ENCODE results near the gene RB1. TPM values are rescaled to one million over a fixed set of nuclear protein-coding genes. Genes with fewer than 3 reads are reported as not detected.

RB1 gene
- polyA plus RNA-seq, 2 of the 4 experiments (the other 2 are of a cell fraction), result 17.7 to 22.2 TPM

DNA sequence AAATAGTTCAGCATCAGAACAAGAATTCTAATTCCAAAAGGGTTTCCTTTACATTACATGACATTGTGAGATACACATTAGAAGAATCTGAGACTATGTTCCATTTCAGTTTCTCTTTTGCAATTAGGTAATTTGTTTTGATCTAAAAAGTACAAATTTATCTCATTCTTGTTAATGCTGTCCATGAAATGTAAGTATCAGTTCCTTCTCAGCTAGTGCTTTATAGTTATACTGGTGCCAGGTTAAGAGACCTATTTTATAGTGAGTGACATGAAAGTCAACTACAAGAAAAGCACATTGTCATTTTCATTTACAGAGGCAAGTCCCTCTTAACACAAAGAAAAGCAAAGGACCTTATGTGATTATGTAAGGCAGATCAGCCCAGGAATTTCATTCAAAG is 185.4 kb downstream of the RB1 start:
- no peaks in the 10 kb centered on the region for H3K9me3 ChIP-seq
- no peak for DNase-seq (ENCODE audit: low read depth in 1 of 2, low spot score in 1 of 2)
- H3K4me2 ChIP-seq, result no peak overlapping the region
- H3K4me1 ChIP-seq, result no peaks in the 10 kb centered on the region
- TF ChIP-seq MAFK (IDR thresholded peaks at IDR 0.05; ENCODE audit: partially characterized antibody), result no peak
- TF ChIP-seq, protein P1, sequence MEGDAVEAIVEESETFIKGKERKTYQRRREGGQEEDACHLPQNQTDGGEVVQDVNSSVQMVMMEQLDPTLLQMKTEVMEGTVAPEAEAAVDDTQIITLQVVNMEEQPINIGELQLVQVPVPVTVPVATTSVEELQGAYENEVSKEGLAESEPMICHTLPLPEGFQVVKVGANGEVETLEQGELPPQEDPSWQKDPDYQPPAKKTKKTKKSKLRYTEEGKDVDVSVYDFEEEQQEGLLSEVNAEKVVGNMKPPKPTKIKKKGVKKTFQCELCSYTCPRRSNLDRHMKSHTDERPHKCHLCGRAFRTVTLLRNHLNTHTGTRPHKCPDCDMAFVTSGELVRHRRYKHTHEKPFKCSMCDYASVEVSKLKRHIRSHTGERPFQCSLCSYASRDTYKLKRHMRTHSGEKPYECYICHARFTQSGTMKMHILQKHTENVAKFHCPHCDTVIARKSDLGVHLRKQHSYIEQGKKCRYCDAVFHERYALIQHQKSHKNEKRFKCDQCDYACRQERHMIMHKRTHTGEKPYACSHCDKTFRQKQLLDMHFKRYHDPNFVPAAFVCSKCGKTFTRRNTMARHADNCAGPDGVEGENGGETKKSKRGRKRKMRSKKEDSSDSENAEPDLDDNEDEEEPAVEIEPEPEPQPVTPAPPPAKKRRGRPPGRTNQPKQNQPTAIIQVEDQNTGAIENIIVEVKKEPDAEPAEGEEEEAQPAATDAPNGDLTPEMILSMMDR (IDR thresholded peaks at IDR 0.05), result no peak
- no peak for TF ChIP-seq HEYL (CRISPR knock-in tag; IDR thresholded peaks at IDR 0.05)
- TF ChIP-seq MYC (IDR thresholded peaks at IDR 0.05; ENCODE audit: borderline replicate concordance, low read length), result no peak
- no peak for TF ChIP-seq TFCP2L1 (CRISPR knock-in tag; IDR thresholded peaks at IDR 0.05)
- TF ChIP-seq FOXS1 (CRISPR knock-in tag; IDR thresholded peaks at IDR 0.05), result no peak
- CTCF ChIA-PET, result no interaction called here
- no peak for ATAC-seq
- POLR2A ChIA-PET, result no interaction called here
- no peak overlapping the region for H3K4me3 ChIP-seq
- H3K27ac ChIP-seq, result no peak overlapping the region
- FAIRE-seq, result no peak

- no peak overlapping the region for H3K4me3 ChIP-seq
Observed at GRCh38 chr13:48489666-48490065, 186.1 kb downstream of the RB1 start.

GRCh38 chr13:48490241-48490640 is 186.7 kb downstream of the RB1 start:
- TF ChIP-seq BHLHE40 (IDR thresholded peaks at IDR 0.05; ENCODE audit: low read depth, low read length), result no peak
- TF ChIP-seq SREBF2 (IDR thresholded peaks at IDR 0.05), result no peak
- TF ChIP-seq NPAS2 (CRISPR knock-in tag; IDR thresholded peaks at IDR 0.05; ENCODE audit: borderline replicate concordance), result no peak
- no peak for TF ChIP-seq CHD4 (IDR thresholded peaks at IDR 0.05; ENCODE audit: borderline replicate concordance)
- TF ChIP-seq, protein P1 (IDR thresholded peaks at IDR 0.05), result no peak
- TF ChIP-seq PHF8 (IDR thresholded peaks at IDR 0.05; ENCODE audit: borderline replicate concordance, low read depth), result no peak
- no peak for TF ChIP-seq RARB (CRISPR knock-in tag; IDR thresholded peaks at IDR 0.05)
- TF ChIP-seq CHD2 (IDR thresholded peaks at IDR 0.05; ENCODE audit: low read length, partially characterized antibody), result no peak
- no peak for TF ChIP-seq SMC3 (IDR thresholded peaks at IDR 0.05)
- no peak for TF ChIP-seq KDM1A (IDR thresholded peaks at IDR 0.05; ENCODE audit: low read depth)
- no peak for TF ChIP-seq EHF (CRISPR knock-in tag; IDR thresholded peaks at IDR 0.05)
- no peak for TF ChIP-seq CBX8 (IDR thresholded peaks at IDR 0.05)
- no peak for TF ChIP-seq GATA3 (IDR thresholded peaks at IDR 0.05; ENCODE audit: borderline replicate concordance)
- TF ChIP-seq HOXB5 (CRISPR knock-in tag; IDR thresholded peaks at IDR 0.05), result no peak
- CTCF ChIA-PET, result no interaction called here
- Histone ChIP-seq H3K4me3 (no peak overlapping the region), H3K4me2 (no peak overlapping the region), H3K27ac (no peak overlapping the region), H3K4me1 (no peaks in the 10 kb centered on the region), H3K9me3 (no peaks in the 10 kb centered on the region)
- FAIRE-seq, result no peak
- WGBS (ENCODE audit: missing lambda C conversion rate), result 83% methylated on average over 3 of the region's 3 CpGs
- no peak for ATAC-seq
- POLR2A ChIA-PET, result no interaction called here
- no peak for DNase-seq (ENCODE audit: low read depth in 1 of 2, low spot score in 1 of 2)

More at GRCh38 chr13:48489666-48490065, 186.1 kb downstream of the RB1 start:
- ATAC-seq (no peak), DNase-seq (ENCODE audit: low read depth in 1 of 2, low spot score in 1 of 2) (no peak), FAIRE-seq (no peak)
- no peak overlapping the region for H3K27ac ChIP-seq
- TF ChIP-seq HES2 (IDR thresholded peaks at IDR 0.05), result no peak
- TF ChIP-seq, protein P2, sequence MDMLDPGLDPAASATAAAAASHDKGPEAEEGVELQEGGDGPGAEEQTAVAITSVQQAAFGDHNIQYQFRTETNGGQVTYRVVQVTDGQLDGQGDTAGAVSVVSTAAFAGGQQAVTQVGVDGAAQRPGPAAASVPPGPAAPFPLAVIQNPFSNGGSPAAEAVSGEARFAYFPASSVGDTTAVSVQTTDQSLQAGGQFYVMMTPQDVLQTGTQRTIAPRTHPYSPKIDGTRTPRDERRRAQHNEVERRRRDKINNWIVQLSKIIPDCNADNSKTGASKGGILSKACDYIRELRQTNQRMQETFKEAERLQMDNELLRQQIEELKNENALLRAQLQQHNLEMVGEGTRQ (IDR thresholded peaks at IDR 0.05), result no peak
- TF ChIP-seq, protein P3, sequence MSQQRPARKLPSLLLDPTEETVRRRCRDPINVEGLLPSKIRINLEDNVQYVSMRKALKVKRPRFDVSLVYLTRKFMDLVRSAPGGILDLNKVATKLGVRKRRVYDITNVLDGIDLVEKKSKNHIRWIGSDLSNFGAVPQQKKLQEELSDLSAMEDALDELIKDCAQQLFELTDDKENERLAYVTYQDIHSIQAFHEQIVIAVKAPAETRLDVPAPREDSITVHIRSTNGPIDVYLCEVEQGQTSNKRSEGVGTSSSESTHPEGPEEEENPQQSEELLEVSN (IDR thresholded peaks at IDR 0.05; ENCODE audit: borderline replicate concordance, low read depth), result no peak
- no peak for TF ChIP-seq HMGXB4 (CRISPR knock-in tag; IDR thresholded peaks at IDR 0.05; ENCODE audit: borderline replicate concordance)
- CTCF ChIA-PET, result no interaction called here
- POLR2A ChIA-PET, result no interaction called here
- no peak overlapping the region for H3K4me2 ChIP-seq
- H3K9me3 ChIP-seq, result no peaks in the 10 kb centered on the region
- no peaks in the 10 kb centered on the region for H3K4me1 ChIP-seq

Data from A549 (cell line).